Glutamatergic neuron (in vitro differentiated cells): Measurements from ENCODE around the gene ILKAP. TPM values are rescaled to one million over a fixed set of nuclear protein-coding genes. Genes with fewer than 3 reads are reported as not detected.

ENCODE experiments used
- DNase-seq: peaks from one replicate; pipeline ENCODE4 v3.0.0; 2022
- H3K27ac Mint-ChIP-seq: one replicate; pipeline ENCODE4 v1.8.0; 2020; ENCODE audit warnings: mild to moderate bottlenecking, mixed read lengths, inconsistent platforms; ENCODE audit not compliant: unreplicated experiment
- H3K27me3 Mint-ChIP-seq: one replicate; pipeline ENCODE4 v1.8.0; 2020; ENCODE audit warnings: mild to moderate bottlenecking, moderate library complexity, mixed read lengths, inconsistent platforms; ENCODE audit not compliant: unreplicated experiment
- H3K36me3 Mint-ChIP-seq: one replicate; pipeline ENCODE4 v1.8.0; 2020; ENCODE audit warnings: mild to moderate bottlenecking, mixed read lengths, inconsistent platforms; ENCODE audit not compliant: unreplicated experiment
- H3K4me1 Mint-ChIP-seq: one replicate; pipeline ENCODE4 v1.8.0; 2020; ENCODE audit warnings: mild to moderate bottlenecking, low read depth, mixed read lengths, inconsistent platforms; ENCODE audit not compliant: unreplicated experiment
- H3K4me3 Mint-ChIP-seq: one replicate; pipeline ENCODE4 v1.8.0; 2020; ENCODE audit warnings: mild to moderate bottlenecking, mixed read lengths, inconsistent platforms; ENCODE audit not compliant: unreplicated experiment
- H3K9me3 Mint-ChIP-seq: one replicate; pipeline ENCODE4 v1.8.0; 2020; ENCODE audit warnings: mild to moderate bottlenecking, moderate library complexity, mixed read lengths, inconsistent platforms; ENCODE audit not compliant: unreplicated experiment
- total RNA-seq: library from RNA; stranded (reverse); fragmentation: NEBNext Ultra II Directional; extraction: Animal tissue kit (Norgen Biotek cat#: 25700); gene quantifications from one replicate; pipeline ENCODE4 v1.2.1, GENCODE V29; 2021; ENCODE audit not compliant: unreplicated experiment
- TF ChIP-seq, protein P1 (sequence below): fragments of 200-600 bp; sonication (generic); IDR thresholded peaks from one replicate; pipeline ENCODE4 v1.5.0; 2021; ENCODE audit not compliant: partially characterized antibody, unreplicated experiment

Gene ILKAP
- total RNA-seq, 1 donor from 2014 or later, result 61.3 TPM

DNA sequence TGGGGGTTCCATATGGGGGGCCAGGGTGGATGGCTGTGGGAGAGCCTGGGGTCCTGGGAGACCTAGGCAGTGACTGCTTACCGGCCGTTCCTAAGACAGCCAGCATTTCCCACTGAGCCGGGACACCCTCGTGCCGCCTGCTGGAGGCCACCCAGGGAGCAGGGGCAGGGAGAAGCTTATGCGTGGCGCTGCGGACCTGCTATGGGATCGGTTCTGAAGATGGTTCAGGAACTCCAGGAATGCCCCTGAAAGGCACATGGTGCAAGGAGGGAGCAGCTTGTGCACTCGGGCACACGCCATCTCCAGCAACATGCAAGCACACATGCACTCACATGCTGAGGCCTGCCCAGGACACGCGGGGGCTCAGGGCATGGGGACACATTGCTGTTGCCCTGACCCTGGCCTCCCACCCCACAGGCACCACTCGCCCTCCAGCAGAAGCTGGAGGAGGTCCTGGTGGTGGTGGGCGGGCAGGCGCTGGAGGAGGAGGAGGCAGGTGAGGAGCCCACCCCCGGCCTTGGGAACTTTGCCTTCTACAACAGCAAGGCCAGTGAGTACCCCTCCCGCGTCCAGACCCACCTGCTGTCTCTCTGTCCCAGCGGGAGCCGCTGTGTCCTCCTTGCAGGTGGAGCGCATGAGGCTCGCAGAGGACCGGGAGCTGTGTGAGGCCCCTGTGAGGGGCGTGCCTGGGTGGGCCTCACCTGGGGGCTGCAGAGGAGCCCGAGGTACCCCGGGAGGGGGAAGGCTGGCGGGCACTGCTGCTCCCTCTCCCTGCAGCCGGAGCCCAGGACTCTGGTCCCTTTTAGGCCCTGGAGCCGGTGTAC is 60.9 kb downstream of the ILKAP start:
- TF ChIP-seq, protein P1, sequence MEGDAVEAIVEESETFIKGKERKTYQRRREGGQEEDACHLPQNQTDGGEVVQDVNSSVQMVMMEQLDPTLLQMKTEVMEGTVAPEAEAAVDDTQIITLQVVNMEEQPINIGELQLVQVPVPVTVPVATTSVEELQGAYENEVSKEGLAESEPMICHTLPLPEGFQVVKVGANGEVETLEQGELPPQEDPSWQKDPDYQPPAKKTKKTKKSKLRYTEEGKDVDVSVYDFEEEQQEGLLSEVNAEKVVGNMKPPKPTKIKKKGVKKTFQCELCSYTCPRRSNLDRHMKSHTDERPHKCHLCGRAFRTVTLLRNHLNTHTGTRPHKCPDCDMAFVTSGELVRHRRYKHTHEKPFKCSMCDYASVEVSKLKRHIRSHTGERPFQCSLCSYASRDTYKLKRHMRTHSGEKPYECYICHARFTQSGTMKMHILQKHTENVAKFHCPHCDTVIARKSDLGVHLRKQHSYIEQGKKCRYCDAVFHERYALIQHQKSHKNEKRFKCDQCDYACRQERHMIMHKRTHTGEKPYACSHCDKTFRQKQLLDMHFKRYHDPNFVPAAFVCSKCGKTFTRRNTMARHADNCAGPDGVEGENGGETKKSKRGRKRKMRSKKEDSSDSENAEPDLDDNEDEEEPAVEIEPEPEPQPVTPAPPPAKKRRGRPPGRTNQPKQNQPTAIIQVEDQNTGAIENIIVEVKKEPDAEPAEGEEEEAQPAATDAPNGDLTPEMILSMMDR, result no peak
- Mint-ChIP-seq H3K4me1 (peaks cover 6% of the 10 kb centered on the region), H3K27ac (no peak overlapping the region), H3K9me3 (peaks cover 1% of the 10 kb centered on the region), H3K27me3 (peaks cover 4% of the 10 kb centered on the region), H3K36me3 (no peaks in the 10 kb centered on the region), H3K4me3 (no peak overlapping the region)
- no peak for DNase-seq

DNA sequence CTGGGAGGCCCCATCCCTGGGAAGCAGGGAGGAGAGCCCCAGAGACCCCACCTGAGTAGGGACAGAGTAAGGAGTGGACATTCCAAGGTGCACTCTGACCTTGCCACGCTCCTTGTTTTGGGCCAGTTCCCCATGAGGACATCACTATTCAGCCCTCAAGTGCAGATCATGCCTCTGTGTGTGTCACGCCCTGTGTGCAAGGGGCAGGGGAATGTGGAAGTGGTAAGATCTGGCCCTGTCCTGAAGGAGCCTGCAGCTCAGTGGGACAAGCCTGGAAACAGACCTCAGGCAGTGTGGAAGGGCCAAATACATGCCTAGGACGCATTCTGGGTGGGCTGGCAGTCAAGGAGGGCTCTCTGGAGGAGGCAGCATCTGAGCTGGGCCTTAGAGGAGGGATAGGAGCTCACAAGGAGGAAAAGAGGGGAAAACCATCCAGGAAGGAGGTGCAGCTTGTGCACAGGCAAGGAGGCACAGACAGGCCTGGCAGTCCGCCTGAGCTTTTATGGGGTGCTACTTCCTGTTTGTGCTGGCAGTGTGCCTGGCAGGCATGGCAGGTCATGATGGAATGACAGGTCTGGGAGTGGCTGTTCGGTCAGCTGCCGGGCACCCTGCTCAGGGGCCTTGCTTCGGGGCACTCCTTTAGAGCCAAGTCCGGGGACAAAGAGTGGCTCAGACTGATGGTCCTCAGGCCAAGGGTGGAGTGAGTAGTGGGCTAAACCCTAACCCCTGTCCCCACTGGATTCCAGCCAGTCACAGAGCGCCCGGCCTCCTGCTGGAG is 61.8 kb downstream of the ILKAP start:
- peak overlapping the region; percentile 13 for H3K27ac Mint-ChIP-seq
- no peak overlapping the region for H3K4me3 Mint-ChIP-seq

DNA sequence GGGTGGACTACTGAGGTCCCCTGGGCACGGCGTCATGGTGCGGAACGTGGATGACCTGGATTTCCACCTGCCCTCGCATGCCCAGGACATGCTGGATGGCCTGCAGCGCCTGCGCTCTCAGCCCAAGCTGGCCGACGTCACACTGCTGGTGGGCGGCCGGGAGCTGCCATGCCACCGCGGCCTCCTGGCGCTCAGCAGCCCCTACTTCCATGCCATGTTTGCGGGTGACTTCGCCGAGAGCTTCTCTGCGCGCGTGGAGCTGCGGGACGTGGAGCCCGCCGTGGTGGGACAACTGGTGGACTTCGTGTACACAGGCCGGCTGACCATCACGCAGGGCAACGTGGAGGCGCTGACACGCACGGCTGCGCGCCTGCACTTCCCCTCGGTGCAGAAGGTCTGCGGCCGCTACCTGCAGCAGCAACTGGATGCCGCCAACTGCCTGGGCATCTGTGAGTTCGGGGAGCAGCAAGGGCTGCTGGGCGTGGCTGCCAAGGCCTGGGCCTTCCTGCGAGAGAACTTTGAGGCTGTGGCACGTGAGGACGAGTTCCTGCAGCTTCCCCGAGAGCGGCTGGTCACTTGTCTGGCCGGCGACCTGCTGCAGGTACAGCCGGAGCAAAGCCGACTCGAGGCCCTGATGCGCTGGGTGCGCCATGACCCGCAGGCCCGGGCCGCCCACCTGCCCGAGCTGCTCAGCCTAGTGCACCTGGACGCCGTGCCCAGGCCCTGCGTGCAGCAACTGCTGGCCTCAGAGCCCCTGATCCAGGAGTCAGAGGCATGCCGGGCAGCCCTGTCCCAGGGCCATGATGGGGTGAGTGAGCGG is 62.6 kb downstream of the ILKAP start:
- TF ChIP-seq, protein P1, result no peak
- H3K4me1 Mint-ChIP-seq, result peaks cover 6% of the 10 kb centered on the region
- peaks cover 6% of the 10 kb centered on the region for H3K27me3 Mint-ChIP-seq
- no peak for DNase-seq
- no peak overlapping the region for H3K27ac Mint-ChIP-seq
- H3K9me3 Mint-ChIP-seq, result peaks cover 1% of the 10 kb centered on the region
- no peak overlapping the region for H3K4me3 Mint-ChIP-seq
- no peaks in the 10 kb centered on the region for H3K36me3 Mint-ChIP-seq

More for the DNA sequence above, 61.8 kb downstream of the ILKAP start:
- no peaks in the 10 kb centered on the region for H3K36me3 Mint-ChIP-seq
- peaks cover 6% of the 10 kb centered on the region for H3K4me1 Mint-ChIP-seq
- DNase-seq, result no peak
- TF ChIP-seq, protein P1, result no peak
- peaks cover 4% of the 10 kb centered on the region for H3K27me3 Mint-ChIP-seq
- peaks cover 1% of the 10 kb centered on the region for H3K9me3 Mint-ChIP-seq

DNA sequence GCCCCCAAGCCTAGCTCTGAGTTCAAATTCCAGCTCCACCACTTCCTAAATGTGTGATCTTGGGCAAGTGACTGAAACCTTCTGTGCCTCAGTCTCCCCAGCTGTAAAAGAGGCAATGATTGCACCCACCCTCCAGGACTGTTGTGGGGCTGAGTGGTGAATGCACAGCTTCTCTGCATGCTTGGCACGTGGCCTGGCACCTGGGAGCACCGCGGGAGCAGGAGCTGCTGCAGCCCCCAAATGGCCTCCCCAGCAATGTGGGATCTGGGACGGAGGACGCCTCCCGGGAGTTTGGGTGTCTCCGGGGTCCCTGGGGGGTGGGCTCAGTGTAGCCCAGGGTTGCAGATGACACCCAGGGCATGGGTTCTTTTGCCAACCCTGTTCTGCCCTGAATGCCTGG is 63.5 kb downstream of the ILKAP start:
- no peaks in the 10 kb centered on the region for H3K36me3 Mint-ChIP-seq
- H3K4me1 Mint-ChIP-seq, result peaks cover 6% of the 10 kb centered on the region
- peaks cover 1% of the 10 kb centered on the region for H3K9me3 Mint-ChIP-seq
- no peak overlapping the region for H3K4me3 Mint-ChIP-seq
- H3K27me3 Mint-ChIP-seq, result peaks cover 6% of the 10 kb centered on the region
- TF ChIP-seq, protein P1, result no peak
- no peak for DNase-seq
- H3K27ac Mint-ChIP-seq, result no peak overlapping the region
